ENCODE results near the gene SPNS3. TPM values are rescaled to one million over a fixed set of nuclear protein-coding genes. Genes with fewer than 3 reads are reported as not detected.
A peak's percentile ranks its signal among the peaks of the same experiment; 100 is the strongest.

Gene SPNS3
- total and polyA plus RNA-seq, 2 of the 8 experiments (the other 6 are each of a cell fraction or from before 2014, with no cell fraction given): not detected

GRCh38 chr17:4527566-4528125 is 93.9 kb downstream of the SPNS3 start:
- TF ChIP-seq CREB1 (IDR thresholded peaks at IDR 0.05) (no peak), RAD21 (IDR thresholded peaks at IDR 0.05 in 1 of 2, conservative IDR thresholded peaks at IDR 0.05 in 1 of 2; ENCODE audit: low read depth in 2 of 2, low read length in 2 of 2) (no peak; a peak in 1 of 4 replicates), BRCA1 (IDR thresholded peaks at IDR 0.05; ENCODE audit: low read depth, low read length) (no peak), NRF1 (IDR thresholded peaks at IDR 0.05; ENCODE audit: low read depth, low read length) (no peak), SIX5 (IDR thresholded peaks at IDR 0.05; ENCODE audit: low read depth, low read length) (0 out of 2 replicates have a peak, but pooled peaks have one; percentile 1), POLR2A (IDR thresholded peaks at IDR 0.05; ENCODE audit: control extremely low read depth in 1 of 2, low read depth in 2 of 2, low read length in 2 of 2) (no peak)
- H3K4ac ChIP-seq (replicated peaks; ENCODE audit: insufficient read length, low read depth, low read length): no peak overlapping the region
- no peak overlapping the region for H3K18ac ChIP-seq (ENCODE audit: extremely low read depth, low read length)
- no peaks in the 10 kb centered on the region for H3K9me3 ChIP-seq (ENCODE audit: insufficient read depth in 2 of 2, low read depth in 1 of 2, low read length in 1 of 2)
- no peaks in the 10 kb centered on the region; a peak in 1 of 7 replicates for H3K4me1 ChIP-seq (replicated peaks in 1 of 4; ENCODE audit: control insufficient read depth in 3 of 4, insufficient read depth in 4 of 4, low read length in 3 of 4)
- no peak overlapping the region for H3K56ac ChIP-seq (replicated peaks; ENCODE audit: insufficient read length, low read depth, low read length)
- H3K79me2 ChIP-seq (ENCODE audit: control insufficient read depth in 1 of 2, insufficient read depth in 2 of 2, low read length in 2 of 2): no peaks in the 10 kb centered on the region
- 64% methylated on average over 10 of the region's 12 CpGs; no CpG with 5 or more reads in 1 of the 2 experiments for WGBS, 2 experiments (ENCODE audit: extremely low coverage in 1 of 2, insufficient coverage in 1 of 2, insufficient read length in 1 of 2, insufficient replicate concordance in 2 of 2, low coverage in 1 of 2, low lambda C conversion rate in 2 of 2, missing lambda C conversion rate in 1 of 2)
- no peak overlapping the region for H2BK20ac ChIP-seq (ENCODE audit: low read length)
- H2AFZ ChIP-seq (ENCODE audit: low read length): no peak overlapping the region
- ChIA-PET POLR2A (ENCODE audit: partially characterized antibody) (interaction anchor here (1.2 to 37.1 kb wide), 2 partner anchors 19 to 45 kb away, joined by 3 to 546 read pairs; partner anchors contain the start of genes GGT6 and MYBBP1A), CTCF (ENCODE audit: partially characterized antibody) (interaction anchor here (0.6 to 1.0 kb wide), 4 partner anchors 8 to 73 kb away, joined by 3 read pairs; no protein-coding TSS in a partner anchor)
- no peak overlapping the region for H3K9ac ChIP-seq (replicated peaks in 1 of 4; ENCODE audit: extremely low read depth in 1 of 4, low read depth in 3 of 4, low read length in 3 of 4)
- H4K91ac ChIP-seq (replicated peaks; ENCODE audit: insufficient read length, low read length): no peak overlapping the region
- H3K23ac ChIP-seq (ENCODE audit: insufficient read length): no peak overlapping the region
- peaks cover 0 to 36% (median 27%) of the 10 kb centered on the region in 4 experiments; a peak in 6 of 7 replicates for H3K27me3 ChIP-seq (replicated peaks in 1 of 4; ENCODE audit: control insufficient read depth in 3 of 4, extremely low read depth in 1 of 4, insufficient read depth in 3 of 4, low read length in 3 of 4)
- H2BK15ac ChIP-seq (ENCODE audit: low read length): no peak overlapping the region
- no peak overlapping the region for H2BK5ac ChIP-seq (ENCODE audit: low read depth, low read length)
- peaks cover 0 to 4% of the 10 kb centered on the region in 2 experiments for H4K20me1 ChIP-seq (replicated peaks in 1 of 2; ENCODE audit: control insufficient read depth in 1 of 2, insufficient read depth in 2 of 2, low read length in 2 of 2)
- no peak overlapping the region for H3K27ac ChIP-seq (ENCODE audit: low read depth, low read length)
- no peaks in the 10 kb centered on the region; the same call in 1 of the 2 replicates for H3K23me2 ChIP-seq (ENCODE audit: low read depth, low read length)
- H3K4me3 ChIP-seq (ENCODE audit: extremely low read depth in 1 of 4, insufficient read depth in 2 of 4, low read depth in 3 of 4, low read length in 4 of 4): no peak overlapping the region
- H3K36me3 ChIP-seq (ENCODE audit: control insufficient read depth in 2 of 4, insufficient read depth in 4 of 4, low read length in 3 of 4): no peaks in the 10 kb centered on the region
- no peak for DNase-seq (ENCODE audit: low read depth in 1 of 2, low spot score in 2 of 2)
- H3K14ac ChIP-seq (ENCODE audit: insufficient read length): no peak overlapping the region
- H2AK5ac ChIP-seq (ENCODE audit: low read depth, low read length): no peak overlapping the region
- no peak for FAIRE-seq
- no peak overlapping the region for H2BK12ac ChIP-seq (ENCODE audit: low read depth, low read length)
- no peak overlapping the region for H2BK120ac ChIP-seq (replicated peaks; ENCODE audit: low read depth, low read length)
- no peak overlapping the region for H4K8ac ChIP-seq (ENCODE audit: extremely low read depth, insufficient read depth, low read length)
- H4K5ac ChIP-seq (ENCODE audit: insufficient read length, low read depth, low read length): no peak overlapping the region
- H3K4me2 ChIP-seq (ENCODE audit: insufficient read depth in 1 of 2, low read depth in 2 of 2, low read length in 2 of 2): no peak overlapping the region
- no peaks in the 10 kb centered on the region for H3K79me1 ChIP-seq (ENCODE audit: low read depth, low read length)
